Measurements from ENCODE around the gene DVL2. TPM values are rescaled to one million over a fixed set of nuclear protein-coding genes. Genes with fewer than 3 reads are reported as not detected.
A peak's percentile ranks its signal among the peaks of the same experiment; 100 is the strongest.

The DVL2 gene
- 10 to 100 TPM; 32.0 to 58.2 (median 47.9) TPM for total RNA-seq

DNA sequence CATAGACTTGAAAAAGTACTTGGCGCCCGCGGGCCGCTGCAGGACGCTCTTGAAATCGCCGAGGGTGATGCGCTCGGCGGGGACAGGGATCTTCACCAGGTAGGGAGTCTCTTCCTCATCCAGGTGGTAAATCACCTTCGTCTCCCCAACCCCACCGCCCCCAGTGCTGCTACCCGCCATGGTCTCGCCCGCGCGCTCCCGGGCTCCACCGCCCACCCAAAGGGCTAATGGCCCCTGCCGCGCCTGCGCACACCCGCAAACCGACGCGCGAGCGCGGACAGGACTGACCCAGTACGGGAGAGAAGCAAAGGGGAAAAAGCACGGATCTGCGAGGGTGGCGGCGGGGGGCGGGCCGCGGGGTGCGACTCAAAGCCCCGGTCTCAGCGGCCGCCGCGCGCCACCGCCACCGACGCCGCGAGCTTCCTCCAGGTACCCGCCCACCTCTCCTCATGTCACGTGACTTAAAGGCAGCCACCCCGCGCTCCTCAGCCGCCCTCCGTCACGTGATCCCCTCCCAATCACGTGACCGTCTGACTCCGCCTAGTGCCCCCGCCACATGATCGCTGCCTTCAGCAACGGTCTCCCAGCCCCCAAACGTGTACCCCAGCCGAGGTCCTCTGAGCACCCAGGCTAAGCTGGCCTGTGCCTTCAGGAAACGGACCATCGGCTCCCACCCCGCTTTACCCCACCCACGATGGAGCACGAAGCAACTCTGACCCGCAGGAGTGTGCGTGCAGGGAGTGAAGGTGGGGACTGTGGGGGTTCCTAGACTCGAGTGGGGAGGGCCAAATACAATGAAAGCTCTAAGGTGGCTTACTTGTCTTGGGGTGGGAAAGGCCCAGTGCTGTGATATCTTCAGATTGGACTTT is at the start of gene DVL2:
TSS of gene DVL2 (minus strand) at position 435 of the 869 bp plus-strand sequence. CDS start at position 180, 255 bp downstream.
- H3K4me1 ChIP-seq = peaks cover 0 to 12% of the 10 kb centered on the region in 2 donors

DNA sequence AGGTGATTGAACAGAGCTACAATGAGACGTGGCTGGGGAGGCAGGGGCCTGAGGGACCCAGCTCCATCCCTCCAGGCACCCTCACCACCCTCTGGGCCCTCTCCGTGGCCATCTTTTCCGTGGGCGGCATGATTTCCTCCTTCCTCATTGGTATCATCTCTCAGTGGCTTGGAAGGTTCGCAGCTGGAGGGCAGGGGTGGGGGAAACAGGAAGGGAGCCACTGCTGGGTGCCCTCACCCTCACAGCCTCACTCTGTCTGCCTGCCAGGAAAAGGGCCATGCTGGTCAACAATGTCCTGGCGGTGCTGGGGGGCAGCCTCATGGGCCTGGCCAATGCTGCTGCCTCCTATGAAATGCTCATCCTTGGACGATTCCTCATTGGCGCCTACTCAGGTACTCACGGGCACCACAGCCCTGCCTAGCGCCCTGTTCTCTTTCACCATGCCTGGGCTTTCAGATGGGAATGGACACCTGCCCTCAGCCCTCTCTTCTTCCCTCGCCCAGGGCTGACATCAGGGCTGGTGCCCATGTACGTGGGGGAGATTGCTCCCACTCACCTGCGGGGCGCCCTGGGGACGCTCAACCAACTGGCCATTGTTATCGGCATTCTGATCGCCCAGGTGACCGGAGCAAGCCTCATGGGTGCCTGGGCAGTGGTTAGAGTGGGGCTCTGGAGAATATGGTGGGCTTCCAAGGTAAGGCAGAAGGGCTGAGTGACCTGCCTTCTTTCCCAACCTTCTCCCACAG is 49.3 kb upstream of the DVL2 start:
- H3K4me3 ChIP-seq = no peak overlapping the region
- H3K27me3 ChIP-seq = no peaks in the 10 kb centered on the region
- H3K9me3 ChIP-seq = no peaks in the 10 kb centered on the region
- no peak overlapping the region for H3K27ac ChIP-seq
- no peak for DNase-seq (ENCODE audit: low spot score in 2 of 2)
- intact Hi-C loops (cut with DNase I; ENCODE audit: low total_unique reads) = no loop called here
- no peaks in the 10 kb centered on the region for H3K36me3 ChIP-seq
- peaks cover 5 to 11% of the 10 kb centered on the region in 2 donors for H3K4me1 ChIP-seq
- TF ChIP-seq, protein P1, sequence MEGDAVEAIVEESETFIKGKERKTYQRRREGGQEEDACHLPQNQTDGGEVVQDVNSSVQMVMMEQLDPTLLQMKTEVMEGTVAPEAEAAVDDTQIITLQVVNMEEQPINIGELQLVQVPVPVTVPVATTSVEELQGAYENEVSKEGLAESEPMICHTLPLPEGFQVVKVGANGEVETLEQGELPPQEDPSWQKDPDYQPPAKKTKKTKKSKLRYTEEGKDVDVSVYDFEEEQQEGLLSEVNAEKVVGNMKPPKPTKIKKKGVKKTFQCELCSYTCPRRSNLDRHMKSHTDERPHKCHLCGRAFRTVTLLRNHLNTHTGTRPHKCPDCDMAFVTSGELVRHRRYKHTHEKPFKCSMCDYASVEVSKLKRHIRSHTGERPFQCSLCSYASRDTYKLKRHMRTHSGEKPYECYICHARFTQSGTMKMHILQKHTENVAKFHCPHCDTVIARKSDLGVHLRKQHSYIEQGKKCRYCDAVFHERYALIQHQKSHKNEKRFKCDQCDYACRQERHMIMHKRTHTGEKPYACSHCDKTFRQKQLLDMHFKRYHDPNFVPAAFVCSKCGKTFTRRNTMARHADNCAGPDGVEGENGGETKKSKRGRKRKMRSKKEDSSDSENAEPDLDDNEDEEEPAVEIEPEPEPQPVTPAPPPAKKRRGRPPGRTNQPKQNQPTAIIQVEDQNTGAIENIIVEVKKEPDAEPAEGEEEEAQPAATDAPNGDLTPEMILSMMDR (IDR thresholded peaks at IDR 0.05) = no peak
- TF ChIP-seq POLR2A (IDR thresholded peaks at IDR 0.05) = no peak

More for the DNA sequence above, at the start of gene DVL2:
- H3K27me3 ChIP-seq = no peaks in the 10 kb centered on the region
- H3K9me3 ChIP-seq = no peaks in the 10 kb centered on the region
- peak; percentile 97 for DNase-seq (ENCODE audit: low spot score in 2 of 2)
- intact Hi-C loops (cut with DNase I; ENCODE audit: low total_unique reads) = no loop called here
- H3K27ac ChIP-seq = peak within 1 kb of the TSS; percentile 93 to 96
- H3K36me3 ChIP-seq = no peaks in the 10 kb centered on the region
- H3K4me3 ChIP-seq = peak within 1 kb of the TSS; percentile 71 to 98 (median 94)
- TF ChIP-seq POLR2A (IDR thresholded peaks at IDR 0.05) (peak; percentile 77), POLR2AphosphoS5 (IDR thresholded peaks at IDR 0.05) (peak; percentile 82 to 95 (median 92))
- TF ChIP-seq, protein P1 (IDR thresholded peaks at IDR 0.05) = no peak

DNA sequence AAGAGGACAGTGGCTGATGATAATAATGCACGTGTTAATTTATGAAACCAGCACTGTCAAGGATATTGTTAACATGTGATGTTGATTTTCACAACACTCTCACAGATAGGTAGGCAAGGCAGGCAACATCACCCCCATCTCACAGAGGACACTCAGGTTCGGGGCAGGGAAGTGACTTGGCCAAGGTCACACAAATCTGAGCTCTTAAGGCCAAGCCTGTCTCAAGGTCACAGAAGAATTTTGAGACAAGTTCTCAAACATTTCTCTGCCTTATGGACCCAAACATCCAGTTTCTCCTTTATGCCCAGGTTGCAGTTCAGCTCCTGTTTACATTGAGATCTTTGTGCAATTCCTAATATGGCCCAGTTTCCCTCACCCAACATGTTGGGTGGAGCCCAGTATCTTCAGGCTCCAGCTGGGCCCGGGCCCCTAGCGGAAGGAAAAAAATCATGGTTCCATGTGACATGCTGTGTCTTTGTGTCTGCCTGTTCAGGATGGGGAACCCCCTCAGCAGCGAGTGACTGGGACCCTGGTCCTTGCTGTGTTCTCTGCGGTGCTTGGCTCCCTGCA is 48.5 kb upstream of the DVL2 start:
- intact Hi-C loops (cut with DNase I; ENCODE audit: low total_unique reads) = no loop called here
- Histone ChIP-seq H3K4me3 (peak overlapping the region in 2 of 3 donors; percentile 42 to 67), H3K36me3 (no peaks in the 10 kb centered on the region), H3K9me3 (no peaks in the 10 kb centered on the region), H3K27me3 (no peaks in the 10 kb centered on the region), H3K4me1 (peaks cover 5 to 11% of the 10 kb centered on the region in 2 donors), H3K27ac (no peak overlapping the region)
- no peak for TF ChIP-seq POLR2A (IDR thresholded peaks at IDR 0.05)
- TF ChIP-seq, protein P1 (IDR thresholded peaks at IDR 0.05) = no peak
- no peak for TF ChIP-seq POLR2AphosphoS5 (IDR thresholded peaks at IDR 0.05)
- DNase-seq (ENCODE audit: low spot score in 2 of 2) = no peak

DNA sequence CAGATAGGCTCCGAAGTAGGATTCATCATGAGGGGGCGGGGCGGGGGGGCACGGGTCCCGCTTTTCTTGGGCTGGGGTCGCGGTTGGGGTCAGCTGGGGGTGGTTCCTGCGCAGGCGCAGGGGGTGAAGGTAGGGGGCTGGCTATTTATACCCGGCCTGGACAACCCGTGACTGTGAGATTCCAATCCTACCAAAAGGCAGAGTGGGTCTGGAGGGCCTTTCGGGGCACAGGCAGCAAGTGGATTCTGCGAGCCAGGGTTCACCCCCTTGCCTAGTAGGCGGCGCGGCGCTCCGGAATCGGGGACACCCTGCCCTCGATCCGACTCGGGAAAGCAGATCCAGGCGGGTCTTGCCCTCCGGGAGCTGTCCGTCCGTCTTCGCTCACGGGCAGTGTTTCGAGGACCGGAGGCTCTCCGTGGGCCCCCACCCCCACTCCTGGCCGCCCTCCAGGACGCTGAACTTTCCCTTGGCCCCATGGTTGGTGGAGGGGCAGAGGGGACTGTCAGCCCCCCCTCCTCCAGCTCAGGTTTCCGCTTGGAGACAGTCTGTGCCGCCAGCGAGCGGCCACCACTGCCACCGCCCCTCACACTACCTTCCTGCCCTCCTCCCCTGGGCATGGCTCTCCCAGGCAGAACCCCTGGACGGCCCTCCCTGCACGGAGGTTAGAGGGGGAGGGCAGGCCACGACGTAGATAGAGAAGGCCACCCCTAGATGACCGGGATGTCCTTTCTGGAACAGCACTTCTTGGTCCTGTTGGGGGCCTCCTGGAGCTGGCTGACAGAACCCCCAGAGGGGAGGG is 47.8 kb upstream of the DVL2 start:
- H3K27me3 ChIP-seq = no peaks in the 10 kb centered on the region
- no peaks in the 10 kb centered on the region for H3K36me3 ChIP-seq
- H3K27ac ChIP-seq = peak overlapping the region; percentile 39 to 80
- peak overlapping the region; percentile 42 to 67 (median 52) for H3K4me3 ChIP-seq
- no peak for DNase-seq (ENCODE audit: low spot score in 2 of 2)
- intact Hi-C loops (cut with DNase I; ENCODE audit: low total_unique reads) = loop anchor here (2.0 kb wide), 2 partner anchors 13 to 79 kb away; partner anchors contain the start of gene YBX2
- H3K9me3 ChIP-seq = no peaks in the 10 kb centered on the region
- peaks cover 5 to 11% of the 10 kb centered on the region in 2 donors for H3K4me1 ChIP-seq
- peak in 1 of 3 donors; percentile 13 for TF ChIP-seq POLR2AphosphoS5 (IDR thresholded peaks at IDR 0.05)
- TF ChIP-seq, protein P1 (IDR thresholded peaks at IDR 0.05) = no peak
